ENCODE results near the gene LMF1. TPM values are rescaled to one million over a fixed set of nuclear protein-coding genes. Genes with fewer than 3 reads are reported as not detected.

The LMF1 gene
- total and polyA plus RNA-seq, 2 of the 8 experiments (the other 6 are each of a cell fraction or from before 2014, with no cell fraction given): 3.5 to 9.1 TPM

GRCh38 chr16:821751-822150, 149.0 kb downstream of the LMF1 start (continued):
- TF ChIP-seq POU5F1 (IDR thresholded peaks at IDR 0.05; ENCODE audit: low read depth, low read length) (no peak), CTBP2 (IDR thresholded peaks at IDR 0.05; ENCODE audit: borderline replicate concordance, insufficient read depth, insufficient read length, low read length) (no peak), RAD21 (IDR thresholded peaks at IDR 0.05 in 1 of 2, conservative IDR thresholded peaks at IDR 0.05 in 1 of 2; ENCODE audit: low read depth in 2 of 2, low read length in 2 of 2) (no peak), KDM5A (IDR thresholded peaks at IDR 0.05; ENCODE audit: low read length) (no peak), GTF2F1 (IDR thresholded peaks at IDR 0.05; ENCODE audit: borderline replicate concordance, low read depth, low read length) (no peak), RNF2 (IDR thresholded peaks at IDR 0.05; ENCODE audit: borderline replicate concordance, low read depth, low read length, missing control alignments, poor library complexity, severe bottlenecking) (no peak)
- TF ChIP-seq, protein P1, sequence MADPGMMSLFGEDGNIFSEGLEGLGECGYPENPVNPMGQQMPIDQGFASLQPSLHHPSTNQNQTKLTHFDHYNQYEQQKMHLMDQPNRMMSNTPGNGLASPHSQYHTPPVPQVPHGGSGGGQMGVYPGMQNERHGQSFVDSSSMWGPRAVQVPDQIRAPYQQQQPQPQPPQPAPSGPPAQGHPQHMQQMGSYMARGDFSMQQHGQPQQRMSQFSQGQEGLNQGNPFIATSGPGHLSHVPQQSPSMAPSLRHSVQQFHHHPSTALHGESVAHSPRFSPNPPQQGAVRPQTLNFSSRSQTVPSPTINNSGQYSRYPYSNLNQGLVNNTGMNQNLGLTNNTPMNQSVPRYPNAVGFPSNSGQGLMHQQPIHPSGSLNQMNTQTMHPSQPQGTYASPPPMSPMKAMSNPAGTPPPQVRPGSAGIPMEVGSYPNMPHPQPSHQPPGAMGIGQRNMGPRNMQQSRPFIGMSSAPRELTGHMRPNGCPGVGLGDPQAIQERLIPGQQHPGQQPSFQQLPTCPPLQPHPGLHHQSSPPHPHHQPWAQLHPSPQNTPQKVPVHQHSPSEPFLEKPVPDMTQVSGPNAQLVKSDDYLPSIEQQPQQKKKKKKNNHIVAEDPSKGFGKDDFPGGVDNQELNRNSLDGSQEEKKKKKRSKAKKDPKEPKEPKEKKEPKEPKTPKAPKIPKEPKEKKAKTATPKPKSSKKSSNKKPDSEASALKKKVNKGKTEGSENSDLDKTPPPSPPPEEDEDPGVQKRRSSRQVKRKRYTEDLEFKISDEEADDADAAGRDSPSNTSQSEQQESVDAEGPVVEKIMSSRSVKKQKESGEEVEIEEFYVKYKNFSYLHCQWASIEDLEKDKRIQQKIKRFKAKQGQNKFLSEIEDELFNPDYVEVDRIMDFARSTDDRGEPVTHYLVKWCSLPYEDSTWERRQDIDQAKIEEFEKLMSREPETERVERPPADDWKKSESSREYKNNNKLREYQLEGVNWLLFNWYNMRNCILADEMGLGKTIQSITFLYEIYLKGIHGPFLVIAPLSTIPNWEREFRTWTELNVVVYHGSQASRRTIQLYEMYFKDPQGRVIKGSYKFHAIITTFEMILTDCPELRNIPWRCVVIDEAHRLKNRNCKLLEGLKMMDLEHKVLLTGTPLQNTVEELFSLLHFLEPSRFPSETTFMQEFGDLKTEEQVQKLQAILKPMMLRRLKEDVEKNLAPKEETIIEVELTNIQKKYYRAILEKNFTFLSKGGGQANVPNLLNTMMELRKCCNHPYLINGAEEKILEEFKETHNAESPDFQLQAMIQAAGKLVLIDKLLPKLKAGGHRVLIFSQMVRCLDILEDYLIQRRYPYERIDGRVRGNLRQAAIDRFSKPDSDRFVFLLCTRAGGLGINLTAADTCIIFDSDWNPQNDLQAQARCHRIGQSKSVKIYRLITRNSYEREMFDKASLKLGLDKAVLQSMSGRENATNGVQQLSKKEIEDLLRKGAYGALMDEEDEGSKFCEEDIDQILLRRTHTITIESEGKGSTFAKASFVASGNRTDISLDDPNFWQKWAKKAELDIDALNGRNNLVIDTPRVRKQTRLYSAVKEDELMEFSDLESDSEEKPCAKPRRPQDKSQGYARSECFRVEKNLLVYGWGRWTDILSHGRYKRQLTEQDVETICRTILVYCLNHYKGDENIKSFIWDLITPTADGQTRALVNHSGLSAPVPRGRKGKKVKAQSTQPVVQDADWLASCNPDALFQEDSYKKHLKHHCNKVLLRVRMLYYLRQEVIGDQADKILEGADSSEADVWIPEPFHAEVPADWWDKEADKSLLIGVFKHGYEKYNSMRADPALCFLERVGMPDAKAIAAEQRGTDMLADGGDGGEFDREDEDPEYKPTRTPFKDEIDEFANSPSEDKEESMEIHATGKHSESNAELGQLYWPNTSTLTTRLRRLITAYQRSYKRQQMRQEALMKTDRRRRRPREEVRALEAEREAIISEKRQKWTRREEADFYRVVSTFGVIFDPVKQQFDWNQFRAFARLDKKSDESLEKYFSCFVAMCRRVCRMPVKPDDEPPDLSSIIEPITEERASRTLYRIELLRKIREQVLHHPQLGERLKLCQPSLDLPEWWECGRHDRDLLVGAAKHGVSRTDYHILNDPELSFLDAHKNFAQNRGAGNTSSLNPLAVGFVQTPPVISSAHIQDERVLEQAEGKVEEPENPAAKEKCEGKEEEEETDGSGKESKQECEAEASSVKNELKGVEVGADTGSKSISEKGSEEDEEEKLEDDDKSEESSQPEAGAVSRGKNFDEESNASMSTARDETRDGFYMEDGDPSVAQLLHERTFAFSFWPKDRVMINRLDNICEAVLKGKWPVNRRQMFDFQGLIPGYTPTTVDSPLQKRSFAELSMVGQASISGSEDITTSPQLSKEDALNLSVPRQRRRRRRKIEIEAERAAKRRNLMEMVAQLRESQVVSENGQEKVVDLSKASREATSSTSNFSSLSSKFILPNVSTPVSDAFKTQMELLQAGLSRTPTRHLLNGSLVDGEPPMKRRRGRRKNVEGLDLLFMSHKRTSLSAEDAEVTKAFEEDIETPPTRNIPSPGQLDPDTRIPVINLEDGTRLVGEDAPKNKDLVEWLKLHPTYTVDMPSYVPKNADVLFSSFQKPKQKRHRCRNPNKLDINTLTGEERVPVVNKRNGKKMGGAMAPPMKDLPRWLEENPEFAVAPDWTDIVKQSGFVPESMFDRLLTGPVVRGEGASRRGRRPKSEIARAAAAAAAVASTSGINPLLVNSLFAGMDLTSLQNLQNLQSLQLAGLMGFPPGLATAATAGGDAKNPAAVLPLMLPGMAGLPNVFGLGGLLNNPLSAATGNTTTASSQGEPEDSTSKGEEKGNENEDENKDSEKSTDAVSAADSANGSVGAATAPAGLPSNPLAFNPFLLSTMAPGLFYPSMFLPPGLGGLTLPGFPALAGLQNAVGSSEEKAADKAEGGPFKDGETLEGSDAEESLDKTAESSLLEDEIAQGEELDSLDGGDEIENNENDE (IDR thresholded peaks at IDR 0.05; ENCODE audit: insufficient replicate concordance, low read length): no peak

Measured in H1 (cell line).